MCF 10A (cell line): Measurements from ENCODE around the gene CEL. TPM values are rescaled to one million over a fixed set of nuclear protein-coding genes. Genes with fewer than 3 reads are reported as not detected.

Experiments used
- BruUV-seq: library from RNA; stranded (reverse); fragments of 400-500 nt; replicated peaks from 2 replicates; lab custom pipeline; 2021; lab: Mats Ljungman, UMichigan
- CTCF ChIA-PET: fragments of 300-600 bp; sonication (Branson Sonifier 250); formaldehyde crosslinking; extraction: SDS; loops from one replicate; lab custom pipeline; 2021; ENCODE audit warnings: antibody characterized with exemption, inconsistent platforms; lab: Yijun Ruan, JAX
- POLR2A ChIA-PET: fragments of 300-600, 350-650 bp; sonication (Branson Sonifier 250); formaldehyde crosslinking; extraction: SDS; loops from one replicate; lab custom pipeline; 2020; ENCODE audit warnings: antibody characterized with exemption, inconsistent platforms; lab: Yijun Ruan, JAX
- DNase-seq: peaks from one replicate; pipeline ENCODE4 v3.0.0-alpha.2; 2018; ENCODE audit not compliant: unreplicated experiment
- H3K27ac Mint-ChIP-seq: one replicate; pipeline ENCODE4 v1.8.0; 2022; ENCODE audit warnings: mild to moderate bottlenecking, low read depth, mixed read lengths; ENCODE audit not compliant: unreplicated experiment
- H3K27me3 Mint-ChIP-seq: one replicate; pipeline ENCODE4 v1.8.0; 2022; ENCODE audit warnings: mixed read lengths; ENCODE audit not compliant: insufficient read depth, unreplicated experiment
- H3K36me3 Mint-ChIP-seq: one replicate; pipeline ENCODE4 v1.8.0; 2022; ENCODE audit warnings: mild to moderate bottlenecking, moderate library complexity, mixed read lengths; ENCODE audit not compliant: insufficient read depth, unreplicated experiment
- H3K4me1 Mint-ChIP-seq: one replicate; pipeline ENCODE4 v1.8.0; 2022; ENCODE audit warnings: mixed read lengths; ENCODE audit not compliant: insufficient read depth, unreplicated experiment
- H3K4me3 Mint-ChIP-seq: one replicate; pipeline ENCODE4 v1.8.0; 2022; ENCODE audit warnings: mild to moderate bottlenecking, moderate library complexity, mixed read lengths; ENCODE audit not compliant: unreplicated experiment
- H3K9me3 Mint-ChIP-seq: one replicate; pipeline ENCODE4 v1.8.0; 2022; ENCODE audit warnings: mixed read lengths; ENCODE audit not compliant: unreplicated experiment
- intact Hi-C: fragments of 100-400 bp; cut with micrococcal nuclease; formaldehyde crosslinking; loops from 2 replicates; pipeline ENCODE4 v1.14.1; 2022
- total RNA-seq: library from RNA; stranded (reverse); gene quantifications from 2 replicates; pipeline ENCODE4 v1.2.3, GENCODE V29; 2022
- TF ChIP-seq, protein P1 (sequence below): fragments of 200-600 bp; IDR thresholded peaks from one replicate; pipeline ENCODE4 v1.8.0; 2022; ENCODE audit warnings: antibody characterized with exemption, mild to moderate bottlenecking; ENCODE audit not compliant: unreplicated experiment

CEL gene
- total RNA-seq, 1 experiment from 2014 or later: 1.9 TPM

DNA sequence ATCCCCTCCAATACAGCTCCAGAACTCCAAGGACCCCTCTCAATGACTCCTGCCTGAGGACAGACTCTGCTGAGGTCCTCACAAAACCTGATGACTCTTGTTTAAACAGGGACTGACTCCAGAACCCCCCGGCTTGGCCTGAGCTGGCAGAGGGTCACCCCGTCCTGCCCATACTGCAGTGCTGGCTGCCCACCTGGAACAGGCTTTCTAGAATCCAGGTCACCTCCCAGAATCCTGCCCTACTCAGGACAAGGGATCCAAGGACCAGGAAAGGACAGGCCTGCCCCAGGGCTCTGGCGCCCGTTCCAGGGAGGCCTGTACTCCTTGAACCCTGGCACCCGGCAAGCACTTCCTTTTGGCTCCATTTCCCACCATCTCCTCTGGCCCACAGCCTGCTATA lies 37.1 kb downstream of the CEL start:
- Mint-ChIP-seq H3K9me3 (peaks cover 8% of the 10 kb centered on the region), H3K36me3 (peaks cover 38% of the 10 kb centered on the region), H3K27me3 (no peaks in the 10 kb centered on the region), H3K4me3 (no peak overlapping the region), H3K4me1 (no peaks in the 10 kb centered on the region), H3K27ac (no peak overlapping the region)
- POLR2A ChIA-PET: interaction anchor here (0.8 kb wide), 1 partner anchor 9 kb away, joined by 3 read pairs; no protein-coding TSS in a partner anchor
- intact Hi-C loops: no loop called here
- TF ChIP-seq, protein P1, sequence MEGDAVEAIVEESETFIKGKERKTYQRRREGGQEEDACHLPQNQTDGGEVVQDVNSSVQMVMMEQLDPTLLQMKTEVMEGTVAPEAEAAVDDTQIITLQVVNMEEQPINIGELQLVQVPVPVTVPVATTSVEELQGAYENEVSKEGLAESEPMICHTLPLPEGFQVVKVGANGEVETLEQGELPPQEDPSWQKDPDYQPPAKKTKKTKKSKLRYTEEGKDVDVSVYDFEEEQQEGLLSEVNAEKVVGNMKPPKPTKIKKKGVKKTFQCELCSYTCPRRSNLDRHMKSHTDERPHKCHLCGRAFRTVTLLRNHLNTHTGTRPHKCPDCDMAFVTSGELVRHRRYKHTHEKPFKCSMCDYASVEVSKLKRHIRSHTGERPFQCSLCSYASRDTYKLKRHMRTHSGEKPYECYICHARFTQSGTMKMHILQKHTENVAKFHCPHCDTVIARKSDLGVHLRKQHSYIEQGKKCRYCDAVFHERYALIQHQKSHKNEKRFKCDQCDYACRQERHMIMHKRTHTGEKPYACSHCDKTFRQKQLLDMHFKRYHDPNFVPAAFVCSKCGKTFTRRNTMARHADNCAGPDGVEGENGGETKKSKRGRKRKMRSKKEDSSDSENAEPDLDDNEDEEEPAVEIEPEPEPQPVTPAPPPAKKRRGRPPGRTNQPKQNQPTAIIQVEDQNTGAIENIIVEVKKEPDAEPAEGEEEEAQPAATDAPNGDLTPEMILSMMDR: no peak
- CTCF ChIA-PET: interaction anchor here (0.9 to 1.1 kb wide), 2 partner anchors 9 to 45 kb away, joined by 3 to 5 read pairs; no protein-coding TSS in a partner anchor
- no peak for DNase-seq
- BruUV-seq: no TSS peak

DNA sequence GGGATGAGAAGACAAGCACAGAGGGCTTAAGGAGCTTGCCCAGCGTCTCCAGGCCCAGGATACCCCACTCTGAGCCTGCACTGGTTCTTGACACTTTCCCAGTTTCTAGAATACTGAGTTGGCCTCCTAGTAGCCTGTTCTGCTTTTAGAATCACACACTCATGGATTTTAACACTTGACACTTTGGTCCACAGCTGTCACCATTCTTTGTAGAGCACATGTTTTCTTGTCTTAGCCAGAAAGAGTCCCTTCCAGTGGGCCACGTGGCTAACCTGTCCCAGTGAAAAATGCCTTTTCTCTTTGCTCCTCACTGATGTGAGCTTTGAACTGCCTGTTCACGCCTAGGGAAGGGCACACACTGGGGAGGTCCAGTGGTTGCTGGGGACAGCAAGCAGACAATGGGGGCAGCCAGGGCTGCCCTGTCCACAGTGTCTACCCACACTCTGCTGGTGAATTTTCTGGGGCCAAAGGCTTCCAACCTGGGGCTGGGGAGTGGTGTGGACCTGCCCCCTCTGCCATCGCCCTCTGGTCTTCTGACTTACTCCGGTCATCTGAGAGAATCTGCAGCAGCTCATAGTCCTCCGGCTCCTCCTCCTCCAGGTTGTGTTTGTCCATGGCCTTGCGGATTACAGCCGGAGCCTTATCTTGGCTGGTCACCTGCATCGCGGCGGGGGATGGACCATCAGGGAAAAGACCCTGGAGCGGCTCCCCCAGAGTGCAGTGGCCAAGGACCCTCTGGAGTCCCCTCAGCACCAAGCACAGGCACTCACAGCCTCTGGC lies 38.1 kb downstream of the CEL start:
- POLR2A ChIA-PET: interaction anchor here (0.8 kb wide), 1 partner anchor 8 kb away, joined by 3 read pairs; no protein-coding TSS in a partner anchor

DNA sequence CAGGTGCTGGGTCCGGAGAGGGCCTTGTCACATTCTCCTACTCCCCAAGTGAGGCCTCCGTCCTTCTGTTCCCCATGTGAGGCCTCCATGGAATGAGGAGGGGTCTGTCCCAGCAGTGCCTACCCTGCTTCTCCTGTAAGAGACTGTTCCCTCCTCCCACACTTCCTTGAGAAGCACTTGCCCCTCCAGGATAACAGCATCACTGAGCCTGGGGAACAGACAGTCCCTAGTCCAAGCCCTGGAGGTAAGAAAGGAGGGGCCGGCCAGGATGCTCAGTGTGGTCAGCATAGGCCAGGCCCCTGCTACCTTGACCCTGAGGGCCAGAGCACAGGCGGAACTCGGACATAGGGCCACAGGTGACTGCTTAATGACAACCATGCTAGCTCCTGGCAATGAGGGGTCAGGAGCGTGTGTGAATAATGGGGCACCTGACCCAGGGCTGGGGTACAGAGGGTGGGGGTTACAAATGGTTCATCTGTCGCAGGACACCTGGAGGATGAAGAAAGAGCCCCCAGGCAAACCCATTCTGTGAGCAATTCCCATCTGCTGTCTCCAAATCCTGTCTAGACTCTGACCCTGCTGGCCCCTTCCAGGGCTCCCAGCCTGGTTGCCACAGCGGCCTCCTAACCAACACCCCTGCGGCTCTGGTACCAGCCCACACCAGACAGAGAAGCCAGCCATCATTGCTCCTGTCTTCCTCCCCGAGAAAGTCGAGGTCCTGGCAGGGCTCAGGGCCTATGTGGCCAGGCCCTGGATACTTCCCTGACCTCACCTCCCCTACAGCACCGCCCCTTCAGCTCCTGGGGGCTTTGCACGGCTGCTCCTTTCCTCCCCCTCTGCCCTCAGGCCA lies 39.0 kb downstream of the CEL start:
- peaks cover 45% of the 10 kb centered on the region for H3K36me3 Mint-ChIP-seq
- peaks cover 8% of the 10 kb centered on the region for H3K9me3 Mint-ChIP-seq
- intact Hi-C loops: no loop called here
- no peaks in the 10 kb centered on the region for H3K4me1 Mint-ChIP-seq
- DNase-seq: no peak
- ChIA-PET POLR2A (no interaction called here), CTCF (interaction anchor here (0.9 to 10.7 kb wide), 5 partner anchors 10 to 60 kb away, joined by 3 to 183 read pairs (median 3); no protein-coding TSS in a partner anchor)
- no TSS peak for BruUV-seq
- H3K27ac Mint-ChIP-seq: no peak overlapping the region
- TF ChIP-seq, protein P1: no peak
- no peak overlapping the region for H3K4me3 Mint-ChIP-seq
- no peaks in the 10 kb centered on the region for H3K27me3 Mint-ChIP-seq

More for the DNA sequence above, 38.1 kb downstream of the CEL start:
- H3K36me3 Mint-ChIP-seq: peaks cover 43% of the 10 kb centered on the region
- intact Hi-C loops: no loop called here
- no peak overlapping the region for H3K4me3 Mint-ChIP-seq
- H3K9me3 Mint-ChIP-seq: peaks cover 8% of the 10 kb centered on the region
- no peaks in the 10 kb centered on the region for H3K4me1 Mint-ChIP-seq
- TF ChIP-seq, protein P1: no peak
- H3K27me3 Mint-ChIP-seq: no peaks in the 10 kb centered on the region
- CTCF ChIA-PET: interaction anchor here (0.6 to 1.1 kb wide), 4 partner anchors 10 to 385 kb away, joined by 3 to 5 read pairs (median 4); no protein-coding TSS in a partner anchor
- BruUV-seq: no TSS peak
- no peak overlapping the region for H3K27ac Mint-ChIP-seq
- no peak for DNase-seq
